ENCODE data around the gene TCF25.
"Not testable (repeated sequence)": the region's sequence is repeated elsewhere in the genome, so short reads cannot be mapped to it uniquely, and the experiment has no call there.

The TCF25 gene

DNA sequence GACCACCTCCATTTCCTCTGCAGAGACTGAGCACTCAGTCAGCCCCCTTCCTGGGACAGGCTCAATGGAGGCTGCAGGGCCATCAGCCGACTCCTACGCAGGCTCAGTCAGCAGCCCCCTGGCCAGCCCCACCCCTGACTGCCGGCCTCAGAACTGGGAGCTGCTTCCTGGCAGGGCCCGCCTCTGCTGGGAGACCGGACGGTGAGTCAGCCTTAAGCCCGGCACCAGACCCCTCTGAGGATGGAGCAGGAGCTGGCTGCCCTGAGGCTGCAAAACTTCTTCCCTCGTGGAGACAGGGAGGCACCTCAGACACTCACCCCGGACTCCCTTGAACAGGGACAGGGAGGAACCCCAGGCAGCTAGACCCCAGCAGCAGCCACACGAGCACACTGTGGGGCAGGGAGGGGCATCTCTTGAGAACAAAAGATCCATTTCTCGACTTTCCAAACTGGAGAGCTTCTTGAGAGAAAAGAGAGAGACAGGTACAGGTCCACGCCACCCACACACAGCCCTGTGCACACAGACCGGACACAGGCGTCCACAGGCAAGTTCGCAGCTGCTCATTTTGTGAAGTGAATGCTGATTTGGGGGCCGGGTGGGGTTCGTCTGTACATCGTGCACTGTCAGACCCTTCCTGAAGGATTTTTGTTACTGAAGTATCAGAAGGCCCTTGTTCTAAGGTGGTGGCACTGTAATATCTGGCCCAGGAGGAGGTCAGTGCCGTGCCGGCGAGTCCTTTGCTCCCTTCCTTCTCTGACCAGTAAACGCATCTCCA lies 48.5 kb downstream of the TCF25 start:
- DNase-seq = peak; percentile 84

DNA sequence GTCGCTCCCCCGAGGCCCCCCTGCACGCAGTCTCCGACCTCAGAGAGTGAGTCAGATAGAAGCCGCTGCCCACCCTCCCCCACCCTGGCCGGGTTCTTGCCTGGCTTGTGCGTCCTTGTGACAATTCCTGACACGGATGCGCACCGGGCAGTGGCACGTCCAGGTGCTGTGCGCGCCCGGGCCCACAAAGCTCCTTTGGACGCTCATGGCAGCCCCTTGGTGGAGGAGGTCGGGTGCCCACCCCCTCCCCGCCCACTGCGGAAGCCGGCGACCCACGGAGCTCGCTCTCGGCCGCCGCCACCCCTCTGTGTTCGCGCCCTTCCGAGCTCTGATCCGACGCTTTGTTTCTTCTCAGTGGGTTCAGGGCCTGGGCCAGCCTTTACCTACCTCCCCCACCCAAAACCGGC lies 49.1 kb downstream of the TCF25 start:
- peak; percentile 75 for DNase-seq

DNA sequence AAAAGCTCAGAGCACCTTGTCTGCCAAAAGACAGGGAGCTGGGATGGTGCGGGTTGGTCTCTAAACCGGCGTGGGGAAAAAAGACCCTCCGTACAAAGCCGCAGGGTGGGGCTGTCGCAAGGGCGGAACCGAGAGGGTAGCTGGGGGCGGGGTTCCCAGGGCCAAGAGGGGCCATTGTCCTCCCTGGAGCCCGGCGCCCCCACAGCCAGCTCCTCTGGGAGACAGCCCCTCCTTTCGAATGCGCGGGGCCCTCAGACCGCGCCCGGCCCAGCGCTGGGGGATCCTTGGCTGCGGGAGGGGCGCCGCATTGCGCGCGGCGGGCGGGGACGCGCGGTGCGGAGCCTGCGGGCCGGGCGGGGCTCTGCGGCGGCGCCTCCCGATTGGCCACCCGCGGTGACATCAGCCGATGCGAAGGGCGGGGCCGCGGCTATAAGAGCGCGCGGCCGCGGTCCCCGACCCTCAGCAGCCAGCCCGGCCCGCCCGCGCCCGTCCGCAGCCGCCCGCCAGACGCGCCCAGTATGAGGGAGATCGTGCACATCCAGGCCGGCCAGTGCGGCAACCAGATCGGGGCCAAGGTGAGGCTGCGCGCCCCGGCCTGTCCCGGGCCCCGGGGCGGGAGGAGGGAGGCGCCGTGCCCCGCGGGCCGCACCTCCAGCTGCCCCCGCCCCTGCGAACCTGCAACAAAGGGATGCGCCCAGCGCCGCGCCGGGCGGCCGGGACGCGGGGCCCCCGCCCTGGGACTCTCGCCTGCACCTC lies 49.7 kb downstream of the TCF25 start, which contains the start of gene TUBB3:
Gene TUBB3, plus strand, starts transcription at position 459 of the 756 bp plus-strand sequence. Its CDS starts 60 bp downstream, at position 519.
- DNase-seq = peak; percentile 81

DNA sequence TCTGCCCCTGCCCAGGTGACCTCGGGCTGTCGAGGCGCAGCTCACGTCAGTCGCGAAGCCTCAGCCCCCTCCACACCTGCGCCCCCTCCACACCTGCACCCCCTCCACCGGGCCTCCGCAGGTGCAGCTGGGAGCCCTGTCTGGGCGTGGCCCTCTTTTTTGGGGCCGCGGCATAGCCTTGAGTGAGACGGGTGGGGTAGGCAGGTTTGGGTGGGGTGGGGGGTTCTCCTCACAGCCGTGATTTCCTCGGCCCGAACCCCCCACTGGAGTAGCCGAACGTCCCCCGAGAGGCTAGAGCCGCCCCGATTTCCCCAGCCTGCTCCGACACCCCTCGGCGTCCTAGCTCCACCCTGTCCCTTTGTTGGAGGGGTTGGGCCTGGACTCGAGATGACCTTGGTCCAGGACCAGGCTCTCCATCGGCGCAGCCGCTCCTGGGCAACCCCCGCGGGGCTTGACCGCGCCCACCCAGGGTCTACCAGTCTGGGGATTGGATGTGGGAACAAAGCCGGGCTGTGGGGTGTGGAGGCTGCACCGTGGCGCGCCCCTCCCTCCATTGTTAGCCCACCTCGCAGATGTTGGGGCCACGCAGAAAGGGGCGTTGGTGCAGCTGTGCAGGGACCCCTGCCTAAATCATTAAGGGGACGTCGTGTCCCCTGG lies 50.4 kb downstream of the TCF25 start:
- DNase-seq = no peak

DNA sequence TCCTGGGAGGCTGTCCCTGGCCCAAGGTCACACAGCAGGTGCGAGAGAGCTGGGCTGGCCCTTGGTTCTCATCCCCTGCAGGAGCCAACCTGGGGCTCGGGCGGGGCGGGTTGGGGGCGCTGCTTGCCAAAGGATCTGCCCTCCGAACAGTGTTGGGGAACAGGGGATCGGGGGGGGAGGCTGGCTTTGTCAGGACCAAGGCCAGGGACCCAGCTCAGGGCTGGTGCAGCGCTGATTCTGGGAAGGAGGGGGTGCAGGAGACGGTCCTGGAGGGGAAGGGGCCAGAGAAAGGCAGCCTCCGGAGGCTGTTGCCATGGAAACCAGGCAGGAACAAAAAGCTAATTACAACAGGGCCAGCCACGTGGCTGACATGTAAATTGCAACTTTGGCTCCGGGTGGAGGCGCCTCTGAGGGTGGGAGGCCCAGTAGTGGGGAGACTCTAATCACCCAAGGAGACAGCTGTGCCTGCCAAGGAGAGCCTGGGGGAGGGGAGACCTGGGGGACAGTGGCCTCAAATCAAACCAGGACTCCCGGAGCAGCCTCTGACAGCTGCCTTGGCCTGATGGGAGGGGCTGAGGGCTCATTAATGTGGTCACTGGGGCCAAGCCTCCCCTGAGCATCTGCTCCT lies 51.0 kb downstream of the TCF25 start:
- peak; percentile 58 for DNase-seq

DNA sequence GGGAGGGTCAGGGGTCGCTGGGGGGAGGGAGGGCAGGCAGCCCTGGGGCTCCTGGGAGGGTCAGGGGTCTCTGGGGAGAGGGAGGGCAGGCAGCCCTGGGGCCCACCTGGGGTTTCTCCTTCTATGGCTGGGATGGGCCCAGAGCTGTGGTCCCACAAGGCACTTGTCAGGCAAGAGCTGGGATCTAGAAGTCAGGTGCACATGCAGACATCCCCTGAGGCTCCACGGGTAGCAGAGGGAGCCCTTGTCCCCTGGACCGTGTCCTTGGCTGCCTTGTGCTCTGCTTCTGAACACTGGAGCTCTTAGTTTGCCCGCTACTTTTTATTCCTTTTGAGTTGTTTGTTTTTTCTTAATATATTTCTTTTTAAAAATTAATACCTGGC lies 51.5 kb downstream of the TCF25 start:
- DNase-seq = no peak

DNA sequence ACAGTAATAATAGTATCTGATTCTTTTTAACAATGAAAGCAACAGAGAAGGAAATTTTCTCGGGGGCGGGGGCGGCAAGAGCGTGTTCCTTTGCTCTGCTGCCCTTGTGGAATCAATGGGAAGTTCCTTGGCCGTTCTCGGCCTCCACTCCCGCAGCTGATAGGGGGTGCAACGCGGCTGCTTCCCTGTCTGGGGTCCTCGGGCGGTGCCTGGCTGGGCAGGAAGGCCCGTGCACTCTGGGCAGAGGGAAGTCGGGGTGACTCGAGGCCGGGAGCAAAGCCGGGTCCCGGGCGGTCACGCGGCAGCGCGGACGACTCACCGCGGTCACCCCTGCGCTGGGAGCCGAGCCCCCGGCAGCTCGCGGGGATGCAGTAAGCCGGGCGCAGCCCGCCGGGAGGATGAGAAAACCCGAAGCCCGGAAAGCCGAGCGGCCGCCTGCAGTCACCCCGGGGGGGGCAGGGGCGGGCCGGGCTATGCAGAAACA lies 52.2 kb downstream of the TCF25 start:
- DNase-seq = no peak

DNA sequence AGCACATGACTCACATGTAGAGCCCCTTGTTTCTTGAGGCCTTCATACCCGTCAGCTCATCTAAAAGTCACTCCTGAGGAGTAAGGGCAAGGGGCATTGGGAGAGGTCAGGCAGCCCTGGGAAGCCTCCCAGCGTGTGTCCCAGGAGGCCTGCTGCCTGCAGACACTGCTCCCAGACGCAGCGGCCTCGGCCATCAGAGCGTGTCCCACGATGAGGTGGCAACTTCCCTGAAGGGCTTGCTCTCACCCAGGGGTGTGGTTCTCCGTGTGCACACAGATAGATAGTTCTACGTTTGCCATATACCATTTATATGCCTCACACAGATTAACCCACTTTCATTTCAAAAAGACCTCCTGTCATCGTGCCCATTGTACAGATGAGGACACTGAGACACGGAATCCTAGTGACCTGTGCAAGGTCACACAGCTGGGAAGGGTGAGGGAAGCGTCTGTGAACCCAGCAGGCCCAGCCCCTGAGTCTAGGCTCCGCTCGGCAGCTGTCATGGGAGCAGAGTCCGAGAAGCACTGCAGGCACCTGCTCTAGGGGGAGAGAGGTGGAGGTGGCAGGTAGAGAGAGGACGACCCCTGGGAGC lies 58.0 kb downstream of the TCF25 start:
- DNase-seq = no peak

DNA sequence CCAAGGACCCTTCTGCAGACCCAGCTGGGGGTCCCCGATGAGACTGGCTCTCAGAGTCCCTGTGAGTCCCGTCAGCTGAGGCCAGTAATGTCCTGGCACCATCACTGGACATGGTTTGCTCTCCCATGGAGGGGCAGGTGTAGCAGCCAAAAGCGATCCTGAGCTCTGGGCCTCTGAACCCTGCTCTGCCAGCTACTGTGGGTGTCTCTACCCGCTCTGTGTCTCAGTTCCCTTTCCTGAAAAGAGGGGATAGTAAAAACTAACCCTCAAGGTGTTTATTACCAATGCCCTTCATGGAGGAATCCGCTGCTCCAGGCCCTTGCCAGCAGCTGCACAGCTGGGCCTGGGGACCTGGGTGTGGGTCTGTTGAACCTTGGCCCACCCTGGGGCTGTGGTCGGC lies 58.6 kb downstream of the TCF25 start:
- no peak for DNase-seq

DNA sequence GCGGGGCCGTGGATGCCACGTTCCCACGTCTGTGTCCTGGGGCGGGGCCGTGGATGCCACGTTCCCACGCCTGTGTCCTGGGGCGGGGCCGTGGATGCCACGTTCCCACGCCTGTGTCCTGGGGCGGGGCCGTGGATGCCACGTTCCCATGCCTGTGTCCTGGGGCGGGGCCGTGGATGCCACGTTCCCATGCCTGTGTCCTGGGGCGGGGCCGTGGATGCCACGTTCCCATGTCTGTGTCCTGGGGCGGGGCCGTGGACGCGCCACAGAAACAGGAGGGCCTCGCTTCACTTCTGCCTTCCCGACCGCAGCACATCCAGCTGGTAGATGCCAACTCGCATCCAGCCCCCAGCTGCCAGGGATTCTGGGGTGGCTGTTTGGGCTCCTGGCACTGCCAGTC lies 60.6 kb downstream of the TCF25 start:
- not testable (repeated sequence) for DNase-seq

DNA sequence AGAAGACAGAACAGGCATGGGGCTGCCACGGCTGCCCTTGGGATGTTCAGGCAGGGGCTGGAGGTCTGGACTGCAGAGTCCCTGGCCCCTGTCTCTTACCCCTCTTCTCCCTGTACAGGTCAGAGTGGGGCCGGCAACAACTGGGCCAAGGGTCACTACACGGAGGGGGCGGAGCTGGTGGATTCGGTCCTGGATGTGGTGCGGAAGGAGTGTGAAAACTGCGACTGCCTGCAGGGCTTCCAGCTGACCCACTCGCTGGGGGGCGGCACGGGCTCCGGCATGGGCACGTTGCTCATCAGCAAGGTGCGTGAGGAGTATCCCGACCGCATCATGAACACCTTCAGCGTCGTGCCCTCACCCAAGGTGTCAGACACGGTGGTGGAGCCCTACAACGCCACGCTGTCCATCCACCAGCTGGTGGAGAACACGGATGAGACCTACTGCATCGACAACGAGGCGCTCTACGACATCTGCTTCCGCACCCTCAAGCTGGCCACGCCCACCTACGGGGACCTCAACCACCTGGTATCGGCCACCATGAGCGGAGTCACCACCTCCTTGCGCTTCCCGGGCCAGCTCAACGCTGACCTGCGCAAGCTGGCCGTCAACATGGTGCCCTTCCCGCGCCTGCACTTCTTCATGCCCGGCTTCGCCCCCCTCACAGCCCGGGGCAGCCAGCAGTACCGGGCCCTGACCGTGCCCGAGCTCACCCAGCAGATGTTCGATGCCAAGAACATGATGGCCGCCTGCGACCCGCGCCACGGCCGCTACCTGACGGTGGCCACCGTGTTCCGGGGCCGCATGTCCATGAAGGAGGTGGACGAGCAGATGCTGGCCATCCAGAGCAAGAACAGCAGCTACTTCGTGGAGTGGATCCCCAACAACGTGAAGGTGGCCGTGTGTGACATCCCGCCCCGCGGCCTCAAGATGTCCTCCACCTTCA lies 61.5 kb downstream of the TCF25 start:
- DNase-seq = no peak

DNA sequence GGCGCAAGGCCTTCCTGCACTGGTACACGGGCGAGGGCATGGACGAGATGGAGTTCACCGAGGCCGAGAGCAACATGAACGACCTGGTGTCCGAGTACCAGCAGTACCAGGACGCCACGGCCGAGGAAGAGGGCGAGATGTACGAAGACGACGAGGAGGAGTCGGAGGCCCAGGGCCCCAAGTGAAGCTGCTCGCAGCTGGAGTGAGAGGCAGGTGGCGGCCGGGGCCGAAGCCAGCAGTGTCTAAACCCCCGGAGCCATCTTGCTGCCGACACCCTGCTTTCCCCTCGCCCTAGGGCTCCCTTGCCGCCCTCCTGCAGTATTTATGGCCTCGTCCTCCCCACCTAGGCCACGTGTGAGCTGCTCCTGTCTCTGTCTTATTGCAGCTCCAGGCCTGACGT lies 62.2 kb downstream of the TCF25 start:
- DNase-seq = not testable (repeated sequence)

DNA sequence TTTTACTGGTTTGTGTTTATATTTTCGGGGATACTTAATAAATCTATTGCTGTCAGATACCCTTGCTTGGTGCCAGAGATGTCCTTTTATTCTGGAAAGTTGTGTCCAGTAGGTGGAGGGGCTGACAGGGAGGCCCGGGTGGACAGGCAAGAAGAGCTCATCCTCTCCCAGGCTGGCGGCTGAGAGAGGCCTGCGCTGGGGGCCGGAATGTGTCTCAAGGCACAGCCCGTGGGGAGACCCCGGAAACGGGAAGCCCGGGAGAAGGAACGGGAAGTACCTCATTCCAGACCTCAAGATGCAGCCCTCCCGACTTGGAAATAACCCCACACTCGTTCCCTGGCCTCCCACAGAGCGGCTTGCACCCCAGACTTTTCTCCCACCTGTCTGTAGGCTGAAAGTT lies 62.6 kb downstream of the TCF25 start:
- no peak for DNase-seq

DNA sequence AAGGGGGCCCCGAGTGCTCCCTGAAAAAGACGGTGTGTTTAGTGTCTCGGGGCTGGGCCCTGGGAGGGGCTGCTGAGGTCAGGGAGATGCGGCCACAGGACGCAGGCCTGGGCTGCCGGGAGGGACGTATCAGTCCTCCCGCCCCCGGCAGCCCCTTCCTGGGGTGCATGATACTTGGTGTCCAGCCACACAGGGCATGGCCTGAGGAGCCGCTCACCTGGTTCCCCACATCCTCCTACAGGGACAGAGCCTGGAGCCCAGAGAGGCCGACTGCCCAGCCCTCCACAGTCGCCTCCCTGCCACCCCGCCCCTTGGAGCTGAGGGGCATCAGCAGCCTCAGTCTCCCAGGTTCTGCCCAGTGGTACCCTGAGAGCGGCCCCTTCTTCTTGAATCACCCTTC lies 63.1 kb downstream of the TCF25 start:
- DNase-seq = no peak

DNA sequence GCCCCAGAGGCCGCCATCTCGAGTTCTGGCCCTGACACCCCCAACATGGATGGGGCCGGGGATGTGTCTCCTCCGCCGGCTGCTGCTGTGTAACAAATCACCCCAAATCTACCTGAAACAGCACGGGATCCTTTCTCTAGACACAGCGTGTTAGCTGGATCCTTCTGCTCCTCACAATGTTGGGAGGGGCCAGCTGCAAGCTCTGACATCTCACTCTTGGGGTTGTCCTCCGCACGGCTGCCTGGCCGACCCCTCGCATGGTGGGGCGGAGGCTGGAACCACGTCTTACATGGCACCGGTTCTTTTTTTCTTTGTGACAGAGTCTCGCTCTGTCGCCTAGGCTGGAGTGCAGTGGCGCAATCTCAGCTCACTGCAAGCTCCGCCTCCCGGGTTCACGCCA lies 63.6 kb downstream of the TCF25 start:
- DNase-seq = no peak

DNA sequence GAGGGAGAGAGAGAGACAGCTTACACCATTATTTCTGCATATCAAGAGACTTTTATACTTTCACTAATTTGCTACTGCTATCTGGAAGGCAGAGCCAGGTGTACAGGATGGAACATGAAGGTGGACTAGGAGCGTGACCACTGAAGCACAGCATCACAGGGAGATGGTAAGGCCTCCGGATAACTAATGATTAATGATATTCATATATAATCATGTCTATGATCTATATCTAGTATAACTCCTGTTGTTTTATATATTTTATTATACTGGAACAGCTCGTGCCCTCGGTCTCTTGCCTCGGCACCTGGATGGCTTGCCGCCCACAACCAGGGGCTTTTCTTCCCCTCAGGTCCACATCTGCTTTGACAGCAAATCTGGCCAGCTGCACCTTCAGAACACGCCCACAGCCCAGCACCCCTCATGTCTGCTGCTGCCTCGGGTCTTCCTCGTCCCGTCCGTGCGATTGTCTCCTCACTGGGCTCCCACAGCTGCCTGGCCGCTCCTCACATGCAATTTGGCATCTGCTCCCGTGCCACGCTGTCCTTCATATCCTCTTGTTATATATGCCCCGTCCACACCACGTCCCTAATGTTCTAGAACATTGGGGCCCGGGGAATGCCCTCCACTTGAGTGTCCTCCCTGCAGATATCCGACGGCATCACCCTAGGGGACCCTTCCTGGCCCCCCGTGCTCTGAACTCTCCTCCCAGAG lies 64.9 kb downstream of the TCF25 start:
- no peak for DNase-seq

DNA sequence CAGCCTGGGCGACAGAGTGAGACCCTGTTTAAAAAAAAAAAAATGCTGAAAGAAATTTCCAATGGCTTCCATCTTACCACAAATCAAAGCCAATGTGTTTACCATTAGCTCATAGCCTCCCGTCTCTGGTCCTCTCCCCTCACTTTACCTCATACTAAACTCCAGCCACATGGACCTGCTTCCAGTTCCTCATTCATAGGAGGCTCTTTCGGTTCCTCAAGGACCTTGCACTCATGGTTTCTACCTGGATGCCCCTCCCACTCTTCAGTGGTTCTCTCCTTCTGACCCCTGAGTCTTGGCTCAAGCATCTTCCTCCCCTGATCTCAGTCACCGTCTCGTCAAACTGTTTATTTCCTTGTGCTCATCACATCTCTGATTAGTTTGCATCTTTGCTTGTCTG lies 71.4 kb downstream of the TCF25 start:
- no peak for DNase-seq

DNA sequence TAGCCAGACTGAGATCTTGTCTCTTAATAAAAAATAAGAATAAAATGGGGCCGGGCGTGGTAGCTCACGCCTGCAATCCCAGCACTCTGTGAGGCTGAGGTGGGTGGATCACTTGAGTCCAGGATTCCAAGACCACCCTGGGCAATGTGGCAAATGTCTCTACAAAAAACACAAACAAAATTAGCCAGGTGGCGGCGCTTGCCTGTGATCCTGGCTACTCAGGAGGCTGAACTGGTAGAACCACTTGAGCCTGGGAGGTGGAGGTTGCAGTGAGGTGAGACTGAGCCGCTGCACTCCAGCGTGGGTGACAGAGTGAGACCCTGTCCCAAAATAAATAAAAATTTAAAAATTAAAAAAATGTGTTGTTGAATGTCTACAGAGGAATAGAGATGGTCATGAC lies 72.3 kb downstream of the TCF25 start:
- DNase-seq = no peak

DNA sequence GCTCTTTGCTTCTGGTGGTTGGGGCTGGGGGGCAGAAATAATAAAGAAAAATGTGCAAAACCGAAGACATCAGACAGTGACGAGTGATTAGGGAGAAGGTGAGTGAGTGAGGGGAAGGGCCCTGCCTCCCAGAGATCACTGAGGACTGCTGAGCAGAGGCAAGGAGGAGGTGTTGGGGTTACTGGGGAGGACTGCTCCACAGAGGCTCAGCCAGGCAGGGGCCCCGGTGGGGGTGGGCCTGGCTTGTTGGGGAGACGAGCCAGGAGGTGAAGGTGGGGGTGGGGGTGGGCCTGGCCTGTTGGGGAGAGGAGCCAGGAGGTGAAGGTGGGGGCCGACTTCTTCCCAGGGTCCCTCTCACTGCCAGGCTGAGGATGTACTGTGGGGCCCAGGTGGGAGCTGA lies 73.1 kb downstream of the TCF25 start:
- no peak for DNase-seq

DNA sequence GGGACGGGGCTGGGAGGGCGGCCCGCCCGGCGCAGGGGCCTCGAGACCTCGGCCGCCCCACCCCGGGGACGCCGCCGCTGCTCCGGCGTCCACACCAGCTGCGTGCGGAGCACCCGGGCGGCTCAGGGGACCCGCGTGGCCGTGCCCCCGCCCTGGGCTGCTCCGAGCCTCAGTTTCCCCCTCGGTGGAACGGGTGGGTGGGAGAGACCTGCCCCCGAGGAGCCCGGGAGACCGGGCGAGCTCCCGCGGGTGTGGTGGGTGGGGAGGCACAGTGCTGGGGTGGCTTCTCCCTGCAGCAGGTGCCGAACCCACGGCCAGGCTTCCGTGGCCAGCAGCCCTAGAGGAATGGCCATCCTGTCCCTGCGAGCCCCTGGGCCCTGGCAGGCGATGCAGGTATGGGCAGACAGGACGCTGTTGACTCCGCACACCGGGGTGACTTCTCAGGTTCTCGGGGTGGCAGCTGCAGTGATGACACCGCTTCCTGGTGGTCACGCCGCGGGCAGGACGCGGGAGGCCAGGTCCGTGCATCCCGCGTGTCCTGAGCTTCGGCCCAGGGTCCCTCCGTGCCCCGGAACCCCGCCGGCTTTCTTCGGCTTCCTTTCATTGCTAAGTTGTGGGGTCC lies 75.8 kb downstream of the TCF25 start:
- no peak for DNase-seq
